HG02981 (cell line): ENCODE results near the gene RABGAP1L.
"Not testable (repeated sequence)": the region's sequence is repeated elsewhere in the genome, so short reads cannot be mapped to it uniquely, and the experiment has no call there.

ENCODE experiments used
- ATAC-seq: cut with Tn5 transposase; IDR thresholded peaks from one replicate; pipeline ENCODE4 v1.9.1; 2021; ENCODE audit warnings: mild to moderate bottlenecking, moderate library complexity; ENCODE audit not compliant: unreplicated experiment

RABGAP1L gene

DNA sequence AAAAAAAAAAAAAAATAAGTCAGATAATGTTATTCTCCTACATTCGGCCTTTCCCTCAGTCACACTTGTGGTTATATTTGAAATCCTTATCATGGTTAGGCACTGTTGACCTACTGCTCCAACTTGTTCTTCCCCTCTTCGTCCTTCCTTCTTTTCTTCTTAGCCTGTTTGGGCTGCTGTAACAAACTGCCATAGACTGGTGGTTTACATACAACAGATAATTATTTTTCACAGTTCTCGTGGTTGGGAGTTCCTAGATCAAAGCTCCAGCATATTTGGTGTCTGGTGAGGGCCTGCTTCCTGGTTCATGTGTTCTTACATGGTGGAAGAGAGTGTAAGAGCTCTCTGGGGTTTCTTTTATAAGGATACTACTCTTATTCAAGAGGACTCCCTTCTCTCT is 73.4 kb downstream of the RABGAP1L start:
- no peak for ATAC-seq

GRCh38 chr1:174238845-174239501 is 79.7 kb downstream of the RABGAP1L start:
- ATAC-seq, result not testable (repeated sequence)

GRCh38 chr1:174239541-174239940 is 80.2 kb downstream of the RABGAP1L start:
- no peak for ATAC-seq

- no peak for ATAC-seq
Observed at GRCh38 chr1:174242856-174243255, 83.5 kb downstream of the RABGAP1L start.

- ATAC-seq, result no peak
Observed at GRCh38 chr1:174243451-174244000, 84.2 kb downstream of the RABGAP1L start.

GRCh38 chr1:174244017-174244416 is 84.7 kb downstream of the RABGAP1L start:
- no peak for ATAC-seq

GRCh38 chr1:174247472-174247871 is 88.2 kb downstream of the RABGAP1L start:
- no peak for ATAC-seq

- ATAC-seq, result no peak
Observed at GRCh38 chr1:174248041-174248440, 88.7 kb downstream of the RABGAP1L start.

DNA sequence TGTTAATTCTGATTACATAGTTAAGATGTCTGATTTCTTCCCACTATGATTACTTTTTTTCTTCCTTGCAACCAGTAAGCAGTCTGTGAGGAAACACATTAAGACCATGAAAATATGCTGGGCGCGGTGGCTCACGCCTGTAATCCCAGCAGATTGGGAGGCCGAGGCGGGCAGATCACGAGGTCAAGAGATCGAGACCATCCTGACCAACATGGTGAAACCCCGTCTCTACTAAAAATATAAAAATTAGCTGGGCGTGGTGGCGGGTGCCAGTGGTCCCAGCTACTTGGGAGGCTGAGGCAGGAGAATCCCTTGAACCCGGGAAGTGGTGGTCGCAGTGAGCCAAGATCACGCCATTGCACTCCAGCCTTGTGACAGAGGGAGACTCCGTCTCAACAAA is 97.1 kb downstream of the RABGAP1L start:
- ATAC-seq, result not testable (repeated sequence)

DNA sequence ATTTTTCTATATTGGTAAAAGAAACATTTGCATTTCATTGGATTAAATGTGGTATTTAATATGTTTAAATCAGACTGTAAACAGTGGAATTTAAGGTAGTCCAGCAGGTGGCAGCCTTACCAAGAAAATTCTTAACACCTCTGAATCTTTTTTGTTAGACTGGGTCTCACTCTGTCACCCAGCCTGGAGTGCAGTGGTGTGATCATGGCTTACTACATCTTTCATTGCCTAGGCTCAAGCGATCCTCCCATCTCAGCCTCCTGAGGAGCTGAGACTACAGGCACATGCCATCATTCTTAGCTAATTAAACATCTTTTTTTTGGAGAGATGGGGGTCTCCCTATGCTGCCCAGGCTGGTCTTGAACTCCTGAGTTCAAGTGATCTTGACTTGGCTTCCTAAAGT is 98.8 kb downstream of the RABGAP1L start:
- ATAC-seq, result no peak

DNA sequence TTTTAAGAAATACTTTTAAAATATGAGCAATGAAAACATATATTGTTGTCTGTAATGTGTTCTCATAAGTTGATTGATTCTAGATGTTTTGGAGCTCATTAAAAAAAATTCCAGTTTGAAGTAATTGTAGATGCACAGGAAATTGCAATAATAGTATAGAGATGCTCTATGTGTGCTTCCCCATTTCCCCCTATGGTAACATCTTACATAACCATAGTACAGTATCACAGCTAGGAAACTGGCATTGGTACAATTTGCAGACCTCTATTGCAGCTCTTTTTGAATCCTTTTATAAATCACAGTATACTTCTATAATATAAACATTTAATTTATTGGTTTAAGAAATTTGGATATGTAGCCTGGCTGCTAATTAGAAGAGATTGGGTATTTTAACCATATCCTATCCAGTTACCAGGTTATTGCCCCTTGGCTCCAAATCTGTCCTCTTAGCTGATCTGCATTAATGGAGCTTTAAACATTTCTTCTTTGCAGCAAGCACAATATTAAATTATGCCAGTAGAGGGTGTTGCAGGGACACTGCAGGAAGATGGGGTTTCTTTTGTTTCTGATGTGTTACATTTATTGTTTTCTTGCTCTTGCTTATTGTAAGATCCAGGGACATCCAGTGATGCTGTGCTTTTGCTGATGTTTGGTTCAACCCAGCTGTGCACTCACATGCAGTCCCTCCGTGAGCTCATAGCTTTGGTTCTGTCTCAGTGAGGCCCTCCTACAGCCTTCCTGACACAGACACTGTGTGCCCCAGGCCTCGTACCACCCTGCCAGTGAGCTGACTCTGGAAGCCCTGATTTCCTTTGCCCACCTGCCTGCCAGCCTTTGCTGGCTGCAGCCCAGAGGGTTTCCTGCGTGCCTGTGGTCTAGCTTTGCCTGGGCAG is 103.3 kb downstream of the RABGAP1L start:
- ATAC-seq, result peak; percentile 51

DNA sequence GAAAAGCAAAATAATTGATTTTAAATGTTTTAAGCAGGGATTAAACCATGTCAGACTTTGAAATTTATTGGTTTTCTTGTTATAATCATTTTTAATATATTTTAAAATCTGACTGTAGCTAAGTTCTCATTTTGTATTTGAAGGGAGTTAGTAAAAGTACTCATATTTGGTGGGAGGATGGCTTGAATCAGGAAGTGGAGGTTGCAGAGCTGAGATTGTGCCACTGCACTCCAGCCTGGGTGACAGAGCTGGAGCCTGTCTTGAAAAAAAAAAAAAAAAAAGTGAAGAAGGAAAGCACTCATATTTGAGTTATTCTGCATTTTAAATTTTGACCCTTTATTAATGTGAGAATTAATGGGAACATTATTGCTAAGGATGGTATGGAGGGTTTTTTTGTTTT is 106.0 kb downstream of the RABGAP1L start:
- ATAC-seq, result no peak

- no peak for ATAC-seq
Observed at GRCh38 chr1:174266476-174266875, 107.2 kb downstream of the RABGAP1L start.

DNA sequence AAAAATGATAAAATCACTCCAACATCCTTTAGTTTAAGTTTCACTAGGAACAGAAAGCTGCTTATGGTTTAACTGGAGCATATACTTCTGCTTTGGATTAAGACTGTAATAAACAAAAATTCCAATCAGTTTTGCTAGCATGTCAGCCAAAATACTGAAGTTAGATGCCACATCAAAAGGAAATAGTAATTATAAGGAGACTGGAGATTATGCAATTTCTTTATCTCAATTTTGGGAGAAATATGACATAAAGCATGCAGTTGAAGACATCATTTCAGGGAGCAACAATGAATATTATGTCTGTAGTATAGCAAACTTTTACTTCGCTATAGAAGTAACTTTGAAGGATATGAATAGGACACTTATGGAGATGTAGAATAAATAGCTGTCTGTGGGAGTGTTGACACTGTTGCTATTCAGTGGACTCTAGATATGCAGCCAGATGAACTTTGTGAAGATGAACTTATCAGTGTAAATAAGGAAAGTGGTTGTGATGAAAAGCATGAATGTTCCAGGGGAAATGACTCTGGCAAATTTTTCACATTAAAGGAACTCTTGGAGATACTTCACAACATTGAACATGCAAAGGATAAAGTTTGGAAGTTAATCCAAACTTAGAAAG is 107.8 kb downstream of the RABGAP1L start:
- no peak for ATAC-seq

DNA sequence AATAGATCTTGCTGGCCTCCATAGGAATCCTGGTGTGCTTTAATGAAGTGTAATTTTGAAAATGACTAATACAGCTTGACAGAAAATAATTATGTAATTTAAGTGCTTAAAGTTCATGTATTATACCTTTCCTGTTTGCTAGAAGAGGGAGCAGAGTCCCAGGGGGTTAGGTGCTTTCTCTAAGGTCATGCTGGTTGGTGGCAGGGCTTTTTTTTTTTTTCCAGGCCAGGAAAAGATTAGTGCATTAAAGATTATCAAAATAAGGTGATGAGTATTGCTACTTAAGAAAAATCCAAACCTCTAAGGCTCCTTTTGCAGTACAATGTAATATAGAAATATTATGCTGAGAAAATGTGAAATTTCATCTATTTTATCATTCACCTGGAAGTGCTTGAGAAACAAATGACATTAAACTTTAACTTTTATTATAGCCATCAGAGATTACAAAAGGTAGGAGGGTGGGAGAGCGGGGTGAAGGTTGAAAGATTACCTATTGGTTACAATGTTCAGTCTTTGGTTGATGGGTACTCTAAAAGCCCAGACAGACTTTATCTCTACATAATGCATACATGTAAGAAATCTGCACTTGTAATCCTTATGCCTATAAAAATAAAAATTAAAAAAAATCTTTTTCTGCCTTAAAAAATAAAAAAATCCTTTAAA is 110.8 kb downstream of the RABGAP1L start:
- ATAC-seq, result no peak

- no peak for ATAC-seq
Observed at GRCh38 chr1:174273190-174273589, 113.9 kb downstream of the RABGAP1L start.

DNA sequence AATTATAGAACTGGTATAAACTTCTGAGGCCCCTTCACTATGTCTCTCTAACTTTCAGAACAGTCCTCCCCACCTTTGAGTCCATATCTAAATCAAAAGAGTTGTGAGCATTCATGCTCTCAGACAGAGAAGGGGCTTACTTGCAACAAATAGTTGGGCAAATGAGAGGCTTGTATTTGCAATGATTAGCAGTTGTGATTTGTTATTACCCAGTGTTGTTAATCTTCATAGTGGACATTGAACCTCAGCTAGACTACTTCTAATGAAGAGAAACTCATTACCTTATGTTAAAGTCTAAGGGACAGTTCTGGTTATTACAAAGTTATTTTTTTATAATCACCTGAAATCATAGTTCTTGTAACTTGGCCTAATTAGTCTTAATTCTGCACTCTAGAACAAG is 114.5 kb downstream of the RABGAP1L start:
- ATAC-seq, result no peak

- no peak for ATAC-seq
Observed at GRCh38 chr1:174274452-174274851, 115.1 kb downstream of the RABGAP1L start.

- ATAC-seq, result no peak
Observed at GRCh38 chr1:174274884-174275283, 115.6 kb downstream of the RABGAP1L start.

DNA sequence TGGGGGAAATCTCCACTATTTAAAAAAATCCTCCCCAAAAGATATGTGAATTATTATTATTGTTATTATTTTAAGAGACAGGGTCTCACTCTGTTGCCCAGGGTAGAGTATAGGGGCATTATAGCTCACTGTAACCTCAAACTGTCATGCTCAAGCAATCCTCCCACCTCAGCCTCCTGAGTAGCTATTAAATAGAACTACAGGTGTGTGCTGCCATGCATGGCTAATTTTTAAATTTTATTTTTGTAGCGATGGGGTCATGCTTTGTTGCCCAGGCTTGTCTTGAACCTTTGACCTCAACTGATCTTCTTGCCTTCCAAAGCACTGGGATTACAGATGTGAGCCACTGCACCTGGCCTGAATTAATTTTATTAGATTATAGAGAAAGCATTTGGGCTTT is 116.8 kb downstream of the RABGAP1L start:
- peak; percentile 78 for ATAC-seq

DNA sequence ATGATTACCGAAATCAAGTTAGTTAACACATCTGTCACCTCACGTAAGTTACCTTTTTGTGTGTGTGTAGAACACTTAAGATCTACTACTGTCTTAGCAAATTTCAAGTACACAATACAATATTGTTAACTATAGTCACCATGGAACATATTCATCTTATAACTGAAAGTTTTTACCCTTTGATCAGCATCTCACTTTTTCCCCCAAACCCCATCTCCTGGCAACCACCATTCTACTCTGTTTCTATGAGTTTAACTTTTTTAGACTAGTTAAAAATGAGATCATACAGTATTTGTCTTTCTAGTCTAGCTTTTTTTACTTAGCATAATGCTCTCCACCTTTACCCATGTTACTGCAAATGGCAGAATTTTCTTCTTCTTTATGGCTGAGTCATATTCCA is 124.7 kb downstream of the RABGAP1L start:
- no peak for ATAC-seq
